Measurements from ENCODE around the gene ZNF512B. TPM values are rescaled to one million over a fixed set of nuclear protein-coding genes. Genes with fewer than 3 reads are reported as not detected.
A peak's percentile ranks its signal among the peaks of the same experiment; 100 is the strongest.

The ZNF512B gene
- total and polyA plus RNA-seq, 3 donors from 2014 or later = 16.7 to 27.6 (median 24.5) TPM

DNA sequence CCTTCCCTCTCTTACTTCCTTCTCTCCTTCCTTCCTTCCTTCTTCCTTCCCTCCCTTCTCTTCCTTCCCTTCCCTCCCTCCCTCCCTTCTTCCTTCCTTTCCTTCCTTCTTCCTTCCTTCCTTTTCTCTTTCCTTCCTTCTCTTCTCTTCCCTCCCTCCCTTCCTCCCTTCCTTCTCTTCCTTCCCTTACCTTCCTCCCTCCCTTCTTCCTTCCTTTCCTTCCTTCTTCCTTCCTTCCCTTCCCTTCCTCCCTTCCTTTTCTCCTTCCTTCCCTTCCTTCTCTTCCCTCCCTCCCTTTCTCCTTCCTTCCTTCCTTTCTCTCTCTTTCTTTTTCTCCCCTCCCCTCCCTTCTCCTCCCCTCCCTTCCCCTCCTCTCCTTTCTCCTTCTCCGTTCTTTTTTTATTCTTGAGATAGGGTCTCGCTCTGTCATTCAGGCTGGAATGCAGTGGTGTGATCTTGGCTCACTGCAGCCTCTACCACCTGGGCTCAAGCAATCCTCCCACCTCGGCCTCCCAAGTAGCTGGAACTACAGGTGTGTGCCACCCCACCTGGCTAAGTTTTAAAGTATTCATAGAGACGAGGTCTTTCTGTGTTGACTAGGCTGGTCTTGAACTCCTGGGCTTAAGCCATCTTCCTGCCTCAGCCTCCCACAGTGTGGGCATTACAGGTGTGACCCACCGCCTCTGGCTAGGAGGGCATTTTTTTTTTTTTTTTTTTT, 1.1 kb upstream of the ZNF512B start:
- no peak overlapping the region for H3K4me3 ChIP-seq
- peaks cover 12% of the 10 kb centered on the region for H3K4me1 ChIP-seq
- TF ChIP-seq, protein P1, sequence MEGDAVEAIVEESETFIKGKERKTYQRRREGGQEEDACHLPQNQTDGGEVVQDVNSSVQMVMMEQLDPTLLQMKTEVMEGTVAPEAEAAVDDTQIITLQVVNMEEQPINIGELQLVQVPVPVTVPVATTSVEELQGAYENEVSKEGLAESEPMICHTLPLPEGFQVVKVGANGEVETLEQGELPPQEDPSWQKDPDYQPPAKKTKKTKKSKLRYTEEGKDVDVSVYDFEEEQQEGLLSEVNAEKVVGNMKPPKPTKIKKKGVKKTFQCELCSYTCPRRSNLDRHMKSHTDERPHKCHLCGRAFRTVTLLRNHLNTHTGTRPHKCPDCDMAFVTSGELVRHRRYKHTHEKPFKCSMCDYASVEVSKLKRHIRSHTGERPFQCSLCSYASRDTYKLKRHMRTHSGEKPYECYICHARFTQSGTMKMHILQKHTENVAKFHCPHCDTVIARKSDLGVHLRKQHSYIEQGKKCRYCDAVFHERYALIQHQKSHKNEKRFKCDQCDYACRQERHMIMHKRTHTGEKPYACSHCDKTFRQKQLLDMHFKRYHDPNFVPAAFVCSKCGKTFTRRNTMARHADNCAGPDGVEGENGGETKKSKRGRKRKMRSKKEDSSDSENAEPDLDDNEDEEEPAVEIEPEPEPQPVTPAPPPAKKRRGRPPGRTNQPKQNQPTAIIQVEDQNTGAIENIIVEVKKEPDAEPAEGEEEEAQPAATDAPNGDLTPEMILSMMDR (IDR thresholded peaks at IDR 0.05) = no peak
- no peak for TF ChIP-seq POLR2A (IDR thresholded peaks at IDR 0.05)
- no peaks in the 10 kb centered on the region for H3K9me3 ChIP-seq
- 84 to 89% methylated on average over 5 of the region's 5 CpGs for WGBS, 2 donors
- intact Hi-C loops (cut with DNase I; ENCODE audit: low total_unique reads) = no loop called here
- H3K27me3 ChIP-seq = no peaks in the 10 kb centered on the region
- no peaks in the 10 kb centered on the region for H3K36me3 ChIP-seq (ENCODE audit: low read depth, missing control alignments)
- H3K27ac ChIP-seq = no peak overlapping the region
- no peak for DNase-seq

DNA sequence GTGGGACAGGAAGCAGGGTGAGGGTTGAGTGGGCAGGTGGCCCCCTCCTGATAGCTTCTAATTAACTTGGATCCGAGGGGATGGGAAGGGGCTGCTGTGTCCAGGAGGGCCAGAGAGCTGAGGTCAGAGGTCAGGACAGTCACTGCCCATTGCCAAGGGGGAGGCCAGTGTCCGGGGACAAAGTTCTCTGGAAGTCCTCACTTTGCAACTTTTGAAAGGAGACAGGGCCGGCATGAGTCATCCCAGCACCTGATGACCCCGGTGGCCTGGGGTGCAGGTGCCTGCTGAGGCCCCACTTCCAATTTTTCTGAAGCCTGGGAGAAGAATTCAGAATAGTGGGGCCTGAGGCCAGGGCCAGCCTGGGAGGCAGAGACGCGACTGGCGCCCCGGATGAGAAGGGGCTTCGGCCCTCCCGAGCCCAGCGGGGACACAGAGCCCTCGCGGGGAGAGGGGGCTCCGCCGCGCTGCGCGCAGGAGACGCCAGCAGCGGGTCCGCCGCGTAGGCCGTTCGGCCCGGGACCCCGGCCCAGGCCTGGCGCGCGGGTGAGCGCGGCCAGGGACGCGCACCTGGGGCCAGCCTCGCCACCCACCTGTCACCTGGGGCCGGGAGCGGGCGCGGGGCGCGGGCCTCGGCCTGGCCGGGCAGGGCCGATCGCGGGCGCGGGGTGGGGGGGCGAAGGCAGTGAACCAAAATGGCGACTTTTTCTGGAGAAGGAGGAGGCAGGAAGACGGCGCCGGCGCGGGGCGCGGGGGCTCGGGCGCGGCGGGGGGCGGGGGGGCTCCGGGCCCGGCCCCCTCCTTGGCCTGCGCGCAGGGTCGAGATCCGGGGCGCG, 586 bp downstream of the ZNF512B start:
- intact Hi-C loops (cut with DNase I; ENCODE audit: low total_unique reads) = no loop called here
- Histone ChIP-seq H3K36me3 (ENCODE audit: low read depth, missing control alignments) (no peaks in the 10 kb centered on the region), H3K4me1 (peaks cover 12% of the 10 kb centered on the region), H3K4me3 (peak overlapping the region; percentile 54 to 69), H3K27ac (peak overlapping the region in 1 of 2 donors; percentile 75), H3K9me3 (no peaks in the 10 kb centered on the region), H3K27me3 (no peaks in the 10 kb centered on the region)
- 1 to 5% methylated on average over 4 to 47 of the region's 70 CpGs for WGBS, 2 donors
- TF ChIP-seq POLR2A (IDR thresholded peaks at IDR 0.05) = no peak
- TF ChIP-seq, protein P1 (IDR thresholded peaks at IDR 0.05) = no peak
- peak; percentile 15 for DNase-seq

DNA sequence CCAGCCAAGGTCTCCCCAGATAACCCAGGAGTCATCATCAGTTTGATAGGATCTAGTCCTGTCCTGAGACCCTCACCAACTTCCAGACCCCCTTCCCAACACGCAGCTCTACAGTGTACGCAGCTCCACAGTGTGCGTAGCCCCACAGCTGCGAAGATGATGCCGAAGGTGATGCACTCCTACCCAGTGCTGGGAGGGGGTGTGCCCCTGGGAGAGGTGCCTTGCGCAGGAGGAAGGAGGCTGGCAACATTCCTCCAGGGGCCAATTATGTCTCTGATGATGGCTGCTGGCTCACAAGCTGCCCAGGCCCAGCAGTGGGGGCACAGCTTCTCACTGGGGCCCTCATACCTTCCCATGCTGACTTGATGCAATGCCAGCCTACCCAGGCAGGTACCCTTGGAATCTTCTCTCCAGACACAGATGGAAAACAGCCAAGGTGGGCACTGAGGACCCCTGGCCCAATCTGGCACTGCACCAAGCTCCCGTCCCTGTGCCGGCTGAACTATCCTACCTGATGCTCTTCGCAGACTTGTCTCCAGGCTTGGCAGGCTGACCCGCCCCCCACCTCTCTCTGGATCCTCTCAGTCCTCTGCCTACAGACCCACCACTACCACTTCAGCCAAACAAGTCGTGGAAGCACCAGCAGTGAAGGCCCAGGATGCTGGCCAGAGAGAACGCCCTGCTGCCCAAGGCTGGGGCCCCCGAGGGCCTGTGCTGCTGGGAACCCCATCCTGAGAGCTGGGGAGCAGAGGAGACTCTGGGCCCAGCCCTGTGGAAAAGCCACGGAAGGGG, 1.4 kb downstream of the ZNF512B start:
- H3K27me3 ChIP-seq = no peaks in the 10 kb centered on the region
- intact Hi-C loops (cut with DNase I; ENCODE audit: low total_unique reads) = no loop called here
- no peaks in the 10 kb centered on the region for H3K9me3 ChIP-seq
- DNase-seq = no peak
- H3K27ac ChIP-seq = no peak overlapping the region
- H3K36me3 ChIP-seq (ENCODE audit: low read depth, missing control alignments) = no peaks in the 10 kb centered on the region
- no peak for TF ChIP-seq POLR2A (IDR thresholded peaks at IDR 0.05)
- TF ChIP-seq, protein P1 (IDR thresholded peaks at IDR 0.05) = no peak
- H3K4me3 ChIP-seq = peak overlapping the region in 1 of 2 donors; percentile 54
- peaks cover 12% of the 10 kb centered on the region for H3K4me1 ChIP-seq
- whole genome bisulfite sequencing, 2 donors = 71 to 80% methylated on average over 12 to 14 of the region's 14 CpGs

DNA sequence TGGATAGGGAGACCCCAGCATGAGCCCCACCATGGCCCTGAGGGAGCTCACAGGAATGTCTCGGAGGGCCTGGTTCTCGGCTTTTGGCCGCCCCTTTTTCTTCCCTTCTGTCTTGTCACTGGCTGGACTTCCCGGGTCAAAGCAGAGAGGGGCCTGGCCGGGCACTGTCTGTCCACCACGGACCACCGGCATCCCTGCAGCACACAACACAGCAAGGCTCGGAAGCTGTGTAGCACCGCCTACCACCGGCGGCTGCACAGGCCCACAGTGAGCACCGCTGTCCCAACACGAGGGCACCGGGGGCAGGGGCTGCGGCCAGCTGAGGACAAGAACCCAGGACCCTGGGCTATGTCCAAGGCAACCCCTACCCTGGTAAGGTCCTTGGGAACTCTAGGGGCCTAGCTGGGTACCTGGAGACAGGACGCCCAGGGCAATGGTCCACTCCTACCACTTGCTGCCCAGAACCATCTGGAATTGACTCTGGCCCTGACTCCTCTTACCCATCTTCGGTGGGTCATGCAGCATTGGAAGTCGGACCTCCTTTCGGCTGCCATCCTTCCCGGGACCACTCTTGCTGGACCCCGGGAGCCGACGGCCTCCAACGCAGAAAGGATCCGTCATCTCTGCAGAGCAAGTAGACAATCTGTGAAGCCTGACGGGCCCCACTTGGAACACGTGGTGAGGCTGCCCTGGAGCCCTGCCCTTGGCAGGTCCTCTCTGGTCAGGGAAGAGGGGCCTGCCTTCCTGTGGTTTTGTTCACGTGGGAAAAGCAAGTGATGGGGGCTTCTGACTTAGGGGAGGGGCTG, 2.2 kb downstream of the ZNF512B start:
- intact Hi-C loops (cut with DNase I; ENCODE audit: low total_unique reads) = no loop called here
- no peaks in the 10 kb centered on the region for H3K27me3 ChIP-seq
- no peak for DNase-seq
- no peak overlapping the region for H3K4me3 ChIP-seq
- peaks cover 12% of the 10 kb centered on the region for H3K4me1 ChIP-seq
- no peaks in the 10 kb centered on the region for H3K36me3 ChIP-seq (ENCODE audit: low read depth, missing control alignments)
- no peak overlapping the region for H3K27ac ChIP-seq
- no peaks in the 10 kb centered on the region for H3K9me3 ChIP-seq
- WGBS, 2 donors = 89 to 96% methylated on average over 11 to 24 of the region's 28 CpGs
- TF ChIP-seq POLR2A (IDR thresholded peaks at IDR 0.05) = no peak
- TF ChIP-seq, protein P1 (IDR thresholded peaks at IDR 0.05) = no peak
